AG08395 (cell line): ENCODE measurements around the gene AOX1.
"Not testable (repeated sequence)": the region's sequence is repeated elsewhere in the genome, so short reads cannot be mapped to it uniquely, and the experiment has no call there.

Experiments used
- DNase-seq: peaks from one replicate; pipeline ENCODE4 v3.0.0; 2012; ENCODE audit warnings: mixed read lengths, low spot score

AOX1 gene

DNA sequence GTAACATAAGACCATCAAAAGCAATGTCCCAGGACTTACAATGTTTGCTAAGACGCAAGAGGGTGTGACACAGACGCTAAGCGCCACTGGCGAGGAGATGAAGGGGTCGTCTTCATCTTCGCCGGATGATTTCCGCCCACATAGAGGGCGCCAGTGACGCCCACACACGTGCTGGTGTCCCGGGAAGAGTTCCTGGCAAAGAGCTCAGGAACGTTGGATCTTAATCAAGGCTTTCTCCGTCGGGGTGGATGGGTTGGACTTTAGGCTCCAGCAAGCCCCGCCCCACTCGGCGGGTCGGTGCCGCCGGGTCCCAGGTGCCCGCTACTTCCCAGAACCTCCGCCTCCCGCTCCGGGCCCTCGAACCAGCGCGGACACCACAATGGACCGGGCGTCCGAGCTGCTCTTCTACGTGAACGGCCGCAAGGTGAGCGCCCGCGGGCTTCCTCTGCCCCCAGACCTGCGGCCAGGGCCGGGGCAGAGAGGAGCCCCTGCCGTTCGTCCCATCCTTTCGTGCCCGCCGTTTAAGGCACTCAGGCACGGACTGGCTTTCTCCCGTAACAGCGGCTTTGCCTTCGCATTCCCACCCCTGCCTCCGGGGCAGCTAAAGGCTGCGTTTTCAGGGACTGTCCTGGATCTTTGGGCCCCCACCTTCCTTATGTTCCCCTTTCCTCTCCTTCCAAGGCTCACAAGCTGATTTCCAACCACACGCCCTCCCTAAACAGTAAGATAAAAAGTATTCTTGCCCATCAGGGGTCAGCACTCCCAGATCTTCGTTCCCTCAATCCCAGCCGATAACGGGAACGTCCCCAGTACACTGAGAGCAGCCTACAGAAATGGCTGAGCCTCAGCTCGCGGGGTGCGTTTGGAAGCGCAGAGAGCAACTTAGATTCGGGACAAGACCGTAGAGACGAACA lies at the start of gene AOX1:
Gene AOX1 (plus strand): TSS at position 285 of the 914 bp plus-strand sequence. CDS start 95 bp downstream, at position 380.
- peak; percentile 63 for DNase-seq

DNA sequence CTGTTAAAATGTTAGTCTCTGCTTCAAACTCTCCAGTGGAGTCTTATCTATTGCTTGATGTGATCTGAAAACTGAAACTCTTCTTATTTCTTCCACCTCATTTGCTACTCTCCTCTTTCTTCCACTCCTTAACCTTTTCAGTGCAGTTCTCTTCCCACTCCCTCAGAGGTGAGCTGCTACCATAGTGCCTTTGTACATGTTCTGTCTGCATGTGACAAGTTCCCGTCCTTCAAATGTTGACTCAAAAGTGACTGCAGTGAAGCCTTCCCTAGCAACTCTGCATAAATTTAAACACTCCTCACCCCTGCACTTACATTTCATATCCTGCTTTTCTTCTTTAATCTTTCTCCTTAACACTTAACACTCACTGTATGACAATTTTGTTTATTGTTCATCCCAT lies 47.7 kb upstream of the AOX1 start:
- no peak for DNase-seq

GRCh38 chr2:200540793-200541192 lies 45.0 kb upstream of the AOX1 start:
- no peak for DNase-seq

DNA sequence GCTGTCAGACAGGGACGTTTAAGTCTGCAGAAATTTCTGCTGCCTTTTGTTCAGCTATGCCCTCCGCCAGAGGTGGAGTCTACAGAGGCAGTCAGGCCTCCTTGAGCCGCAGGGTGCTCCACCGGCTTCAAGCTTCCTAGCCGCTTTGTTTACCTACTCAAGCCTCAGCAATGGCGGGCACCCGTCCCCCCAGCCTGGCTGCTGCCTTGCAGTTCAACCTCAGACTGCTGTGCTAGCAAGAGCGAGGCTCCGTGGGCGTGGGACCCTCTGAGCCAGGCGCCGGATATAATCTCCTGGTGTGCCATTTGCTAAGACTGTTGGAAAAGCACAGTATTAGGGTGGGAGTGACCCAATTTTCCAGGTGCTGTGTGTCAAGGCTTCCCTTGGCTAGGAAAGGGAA lies 19.2 kb upstream of the AOX1 start:
- not testable (repeated sequence) for DNase-seq

DNA sequence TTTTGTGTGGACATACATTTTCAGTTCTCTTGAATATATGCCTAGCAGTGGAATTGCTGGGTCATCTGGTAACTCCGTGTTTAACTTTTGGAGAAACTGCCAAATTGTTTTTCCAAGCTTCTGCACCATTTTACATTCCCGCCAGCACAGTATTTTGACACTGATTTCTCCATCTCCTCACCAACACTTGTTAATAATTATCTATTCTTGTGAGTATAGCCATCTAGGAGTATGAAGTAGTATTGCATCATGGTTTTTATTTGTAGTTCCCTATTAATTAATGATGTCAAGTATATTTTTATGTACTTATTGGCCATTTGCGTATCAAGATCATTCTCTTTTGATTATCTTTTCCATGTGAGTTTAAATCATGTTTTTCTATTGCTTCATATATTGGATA lies 17.9 kb upstream of the AOX1 start:
- no peak for DNase-seq

DNA sequence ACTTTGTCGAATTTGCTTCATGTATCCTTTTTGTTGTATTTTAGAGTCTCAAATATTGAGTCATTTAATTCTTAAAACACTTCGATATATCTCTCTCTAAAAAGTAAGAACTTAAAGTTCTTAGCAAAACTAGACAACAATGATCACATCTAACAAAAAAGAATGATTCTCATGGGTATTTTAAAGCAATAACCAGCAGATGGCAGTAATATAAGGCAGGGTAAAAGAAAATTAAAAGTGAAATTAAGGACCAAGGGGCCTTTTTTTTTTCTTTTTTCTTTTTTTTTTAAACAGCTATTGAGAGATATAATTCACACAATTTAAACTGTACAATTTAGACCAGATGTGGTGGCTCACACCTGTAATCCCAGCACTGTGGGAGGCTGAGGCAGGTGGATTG lies 9.9 kb upstream of the AOX1 start:
- DNase-seq = peak; percentile 57

DNA sequence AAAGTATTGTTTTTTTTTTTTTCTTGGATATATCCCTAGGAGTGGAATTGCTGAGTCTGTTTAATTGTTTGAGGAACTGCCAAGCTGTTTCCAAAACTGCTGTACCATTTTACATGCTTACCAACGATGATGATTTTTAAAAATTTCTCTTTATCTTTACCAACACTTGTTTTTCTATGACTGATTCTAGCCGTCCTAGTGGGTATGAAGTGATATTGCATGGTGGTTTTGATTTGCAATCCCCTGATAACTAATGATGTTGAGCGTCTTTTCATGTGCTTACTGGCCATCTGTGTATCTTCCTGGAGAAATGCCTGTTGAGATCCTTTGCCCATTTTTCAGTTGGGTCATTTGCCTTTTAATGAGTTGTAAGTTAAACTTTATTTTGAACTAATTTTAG lies 8.8 kb upstream of the AOX1 start:
- DNase-seq = no peak

GRCh38 chr2:200578778-200579177 lies 7.0 kb upstream of the AOX1 start:
- DNase-seq = no peak

- no peak for DNase-seq
Observed at GRCh38 chr2:200584639-200585038, 1.2 kb upstream of the AOX1 start.

GRCh38 chr2:200585340-200585729 lies 479 bp upstream of the AOX1 start:
- no peak for DNase-seq

DNA sequence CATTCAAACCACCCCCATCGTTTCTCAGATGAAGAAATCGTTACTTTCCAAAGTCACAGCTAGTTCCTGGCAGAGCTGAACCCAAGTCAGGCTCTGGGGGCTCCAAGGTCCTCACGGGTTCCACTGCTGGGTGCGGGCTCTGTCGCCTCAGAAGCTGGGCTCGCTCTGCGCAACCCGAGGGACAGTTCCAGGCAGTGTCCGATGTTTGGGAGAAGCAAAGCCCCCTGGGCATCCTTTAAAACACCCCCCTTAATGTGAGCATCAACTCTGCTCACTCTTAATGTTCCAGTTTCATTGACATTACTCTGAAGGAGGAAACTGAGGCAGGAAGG lies 796 bp downstream of the AOX1 start:
- no peak for DNase-seq

- no peak for DNase-seq
Observed at GRCh38 chr2:200587007-200587616, 1.3 kb downstream of the AOX1 start.

GRCh38 chr2:200588076-200588678 lies 2.4 kb downstream of the AOX1 start:
- no peak for DNase-seq

- DNase-seq = peak; percentile 45
Observed at GRCh38 chr2:200590090-200590489, 4.3 kb downstream of the AOX1 start.

GRCh38 chr2:200591308-200591707 lies 5.5 kb downstream of the AOX1 start:
- no peak for DNase-seq

- no peak for DNase-seq
Observed at GRCh38 chr2:200592406-200593075, 6.7 kb downstream of the AOX1 start.

GRCh38 chr2:200593905-200594304 lies 8.1 kb downstream of the AOX1 start:
- no peak for DNase-seq

DNA sequence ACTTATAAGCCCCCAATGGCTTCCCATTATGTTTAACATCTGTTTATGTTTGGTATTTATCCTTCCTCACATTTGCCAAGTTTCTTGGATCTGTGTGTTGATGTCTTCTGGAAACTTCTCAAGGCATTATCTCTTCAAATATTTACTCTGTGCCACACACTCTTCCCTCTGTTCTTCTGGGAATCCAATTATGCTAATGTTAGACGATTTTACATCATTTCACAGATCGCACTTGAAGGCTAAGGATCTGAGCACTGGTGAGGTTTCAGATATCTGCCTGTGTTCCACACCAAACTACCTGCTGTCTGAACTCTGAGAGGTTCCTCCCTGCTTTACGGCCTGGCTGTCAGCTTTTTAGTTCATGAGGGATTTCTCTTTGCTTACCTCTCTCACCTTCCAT lies 10.1 kb downstream of the AOX1 start:
- no peak for DNase-seq

DNA sequence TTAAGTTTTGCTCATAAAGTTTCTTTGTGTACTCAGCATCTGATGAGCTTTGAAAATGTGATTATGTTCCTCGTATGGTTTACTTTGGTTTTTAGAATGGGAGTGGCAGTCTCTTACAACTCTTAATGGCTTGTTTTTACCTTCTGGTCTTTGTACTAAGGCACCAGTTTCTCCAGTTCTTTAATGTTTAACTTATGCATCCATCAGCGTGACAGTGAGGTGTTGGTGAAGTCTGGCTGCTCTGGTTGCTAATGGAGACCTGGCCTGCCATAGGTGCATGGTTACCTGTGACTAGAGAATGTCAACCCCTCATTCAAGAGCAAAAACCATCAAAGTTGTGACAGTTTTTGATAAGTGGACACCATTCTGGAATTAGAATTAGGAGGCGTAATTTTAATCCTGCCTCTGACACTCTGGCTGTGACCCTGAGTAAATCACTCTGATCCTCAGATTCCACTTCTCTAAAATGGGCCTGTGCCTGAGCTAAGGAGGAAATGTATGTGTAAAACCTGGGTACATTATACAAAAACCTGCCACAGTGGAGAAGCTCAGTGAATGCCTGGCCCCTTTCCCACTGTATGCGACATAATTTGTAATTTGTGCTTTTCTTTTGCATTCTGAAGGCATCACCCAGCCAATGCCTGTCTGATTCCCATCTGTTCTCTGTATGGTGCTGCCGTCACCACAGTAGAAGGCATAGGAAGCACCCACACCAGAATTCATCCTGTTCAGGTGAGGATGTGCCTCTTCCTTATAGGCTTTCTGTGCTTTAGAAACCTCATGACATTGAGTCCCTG lies 11.2 kb downstream of the AOX1 start:
- no peak for DNase-seq

DNA sequence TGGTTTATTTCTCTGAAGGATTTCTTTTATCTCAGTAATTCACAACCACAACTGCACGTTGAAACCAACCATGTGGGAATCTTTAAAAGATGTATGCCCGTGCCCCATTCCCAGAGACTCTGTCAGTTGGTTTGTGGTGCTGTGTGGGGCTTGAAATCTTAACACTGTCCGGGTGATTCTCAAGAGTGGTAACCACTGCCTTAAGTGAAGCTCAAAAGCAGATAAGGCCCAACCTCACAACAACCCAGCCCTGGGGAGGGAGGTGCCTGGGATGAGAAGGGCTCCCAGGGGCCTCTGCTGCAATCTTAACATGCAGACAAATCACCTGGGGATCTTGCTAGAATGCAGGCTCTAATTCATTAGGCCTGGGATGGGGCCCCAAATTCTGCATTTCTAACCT lies 13.4 kb downstream of the AOX1 start:
- DNase-seq = no peak

GRCh38 chr2:200600549-200601225 lies 14.9 kb downstream of the AOX1 start:
- no peak for DNase-seq
